K562 treated with DMSO at 1 percent for 24 hours (cell line): ENCODE results near the gene TAS2R60. TPM values are rescaled to one million over a fixed set of nuclear protein-coding genes. Genes with fewer than 3 reads are reported as not detected.

Experiments used
- total RNA-seq: library from RNA; unstranded; fragments of 300-600 nt; gene quantifications from 2 replicates; pipeline ENCODE4 v1.2.3, GENCODE V29; 2022; ENCODE audit warnings: low read depth; ENCODE audit not compliant: insufficient read depth

Gene TAS2R60, protein sequence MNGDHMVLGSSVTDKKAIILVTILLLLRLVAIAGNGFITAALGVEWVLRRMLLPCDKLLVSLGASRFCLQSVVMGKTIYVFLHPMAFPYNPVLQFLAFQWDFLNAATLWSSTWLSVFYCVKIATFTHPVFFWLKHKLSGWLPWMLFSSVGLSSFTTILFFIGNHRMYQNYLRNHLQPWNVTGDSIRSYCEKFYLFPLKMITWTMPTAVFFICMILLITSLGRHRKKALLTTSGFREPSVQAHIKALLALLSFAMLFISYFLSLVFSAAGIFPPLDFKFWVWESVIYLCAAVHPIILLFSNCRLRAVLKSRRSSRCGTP
- 0.36 and 1.2 TPM in 2 replicates for total RNA-seq

DNA sequence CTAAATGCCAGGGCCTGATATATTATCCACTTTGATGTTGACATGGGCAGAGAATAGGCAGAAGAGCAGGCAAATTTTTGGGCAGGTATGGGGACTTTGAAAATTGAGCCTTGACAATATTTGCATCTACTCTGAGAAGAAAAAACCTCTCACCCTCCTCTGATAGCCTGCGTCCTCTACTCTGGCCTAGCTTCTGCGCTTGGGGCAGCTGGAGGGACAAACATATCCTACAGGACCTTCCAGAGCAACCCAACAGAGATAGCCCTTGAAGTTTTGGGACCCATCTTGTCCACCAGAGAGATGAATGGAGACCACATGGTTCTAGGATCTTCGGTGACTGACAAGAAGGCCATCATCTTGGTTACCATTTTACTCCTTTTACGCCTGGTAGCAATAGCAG is at the start of gene TAS2R60:
TSS of gene TAS2R60 (plus strand) at position 301 of the 400 bp plus-strand sequence. CDS start at position 301, 0 bp downstream.

DNA sequence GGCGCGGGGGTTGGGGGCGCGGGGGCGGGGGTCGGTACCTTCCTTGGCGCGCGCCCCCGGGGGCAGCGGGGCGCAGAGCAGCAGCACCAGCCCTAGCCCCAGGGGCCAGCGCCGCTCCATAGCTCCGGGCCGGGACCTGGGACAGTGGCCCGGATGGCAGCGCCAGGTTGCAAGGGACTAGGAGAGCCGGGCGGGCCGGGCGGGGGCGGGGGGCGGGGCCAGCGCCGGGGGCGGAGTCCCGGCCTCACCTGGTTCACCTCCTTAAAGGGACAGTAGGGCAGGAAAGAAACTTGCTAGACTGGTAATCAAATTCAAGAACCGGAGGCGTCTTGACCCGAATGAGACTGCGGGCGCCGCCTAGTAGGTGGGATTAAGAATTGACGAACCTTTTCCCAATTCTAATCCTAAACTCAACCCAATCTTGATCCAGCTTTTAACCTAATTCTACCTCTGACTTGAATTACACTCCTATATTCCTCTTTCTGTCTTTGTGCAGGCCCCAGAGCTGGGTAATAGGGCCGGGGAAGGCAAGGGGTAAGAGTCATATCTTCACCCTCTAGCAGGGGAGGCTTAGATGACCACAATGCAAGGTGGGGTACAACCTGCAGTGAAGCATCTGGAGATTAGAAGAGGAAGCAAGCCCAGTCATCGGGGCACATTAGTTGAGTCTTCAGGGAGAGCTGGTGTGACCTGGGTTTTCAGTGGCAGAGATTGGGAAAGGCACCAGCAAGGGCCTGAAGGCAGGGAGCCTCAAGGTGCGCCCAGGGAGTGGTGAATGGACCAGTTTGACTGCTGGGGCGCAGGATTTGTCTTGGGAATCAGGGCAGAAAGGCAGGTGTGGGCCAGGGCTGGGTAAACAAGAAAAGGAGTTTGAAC is 34.3 kb upstream of the TAS2R60 start, which contains the start of gene EPHA1:
TSS of gene EPHA1 (minus strand) at position 171 of the 876 bp plus-strand sequence. CDS start at position 120, 51 bp downstream.

DNA sequence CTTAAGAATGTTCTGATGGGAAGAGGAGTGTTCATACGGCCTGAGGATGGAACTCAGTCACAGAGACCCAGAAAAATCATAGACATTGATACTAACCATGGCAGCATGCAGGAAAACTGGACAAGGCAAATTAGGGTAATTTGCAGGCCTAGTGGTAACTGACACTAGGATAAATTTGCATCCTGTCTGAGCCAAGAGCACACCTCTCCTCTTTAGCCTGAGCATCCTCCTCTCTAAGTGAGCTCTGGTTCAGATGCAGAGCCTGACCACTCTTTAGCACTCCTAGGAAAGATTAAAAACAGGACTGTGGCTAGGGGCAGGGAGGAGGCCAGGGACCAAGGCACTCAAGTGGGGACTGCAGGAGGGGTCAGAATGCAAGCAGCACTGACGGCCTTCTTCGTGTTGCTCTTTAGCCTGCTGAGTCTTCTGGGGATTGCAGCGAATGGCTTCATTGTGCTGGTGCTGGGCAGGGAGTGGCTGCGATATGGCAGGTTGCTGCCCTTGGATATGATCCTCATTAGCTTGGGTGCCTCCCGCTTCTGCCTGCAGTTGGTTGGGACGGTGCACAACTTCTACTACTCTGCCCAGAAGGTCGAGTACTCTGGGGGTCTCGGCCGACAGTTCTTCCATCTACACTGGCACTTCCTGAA is 34.4 kb downstream of the TAS2R60 start, which contains the start of gene TAS2R41:
TSS of gene TAS2R41 (plus strand) at position 373 of the 650 bp plus-strand sequence. CDS start at position 373, 0 bp downstream.

Other genes with a start within 250 kb of the TAS2R60 start
- gene TAS2R40, start 221.4 kb upstream of the TAS2R60 start, total RNA-seq: not detected in 2 replicates
- 213 and 217 TPM in 2 replicates for gene GSTK1, start 180.0 kb upstream of the TAS2R60 start, total RNA-seq
- gene TMEM139, start 158.5 kb upstream of the TAS2R60 start, total RNA-seq: 1.5 and 1.7 TPM in 2 replicates
- gene CASP2, start 155.1 kb upstream of the TAS2R60 start, total RNA-seq: 31.7 and 32.5 TPM in 2 replicates
- gene CLCN1, start 127.3 kb upstream of the TAS2R60 start, total RNA-seq: 0.19 and 0.23 TPM in 2 replicates
- not detected in 2 replicates for gene FAM131B, start 80.7 kb upstream of the TAS2R60 start, total RNA-seq
- gene ZYX, start 62.1 kb upstream of the TAS2R60 start, total RNA-seq: 115 and 121 TPM in 2 replicates
- gene EPHA1, start 34.6 kb upstream of the TAS2R60 start, total RNA-seq: not detected in 2 replicates
- gene TAS2R41, start 34.4 kb downstream of the TAS2R60 start, total RNA-seq: not detected in 2 replicates
- gene CTAGE15, start 128.3 kb downstream of the TAS2R60 start, total RNA-seq: 0.16 TPM in 1 of 2 replicates, not detected in the other
- gene TCAF2, start 177.5 kb downstream of the TAS2R60 start, total RNA-seq: 7.9 and 10.9 TPM in 2 replicates